GM19467 (cell line): ENCODE data around the gene KDELR1.

Experiments
- ATAC-seq: cut with Tn5 transposase; IDR thresholded peaks from one replicate; pipeline ENCODE4 v1.9.1; 2021; ENCODE audit warnings: mild to moderate bottlenecking, moderate library complexity; ENCODE audit not compliant: unreplicated experiment

Gene KDELR1

GRCh38 chr19:48391100-48392005 is at the start of gene KDELR1:
KDELR1 (minus strand) TSS chr19:48391551; CDS start chr19:48391358, 193 bp downstream.
- ATAC-seq: peak; percentile 68

GRCh38 chr19:48436586-48436985 is 45.2 kb upstream of the KDELR1 start:
- ATAC-seq: no peak

GRCh38 chr19:48433337-48433736 is 42.0 kb upstream of the KDELR1 start:
- no peak for ATAC-seq

- ATAC-seq: no peak
Observed at GRCh38 chr19:48428670-48429069, 37.3 kb upstream of the KDELR1 start.

GRCh38 chr19:48424694-48425219 is 33.4 kb upstream of the KDELR1 start:
- ATAC-seq: no peak

GRCh38 chr19:48421548-48421947 is 30.2 kb upstream of the KDELR1 start:
- ATAC-seq: no peak

GRCh38 chr19:48419158-48419920 is 28.0 kb upstream of the KDELR1 start:
- peak; percentile 61 for ATAC-seq

GRCh38 chr19:48418317-48419064 is 27.1 kb upstream of the KDELR1 start:
- ATAC-seq: no peak

- no peak for ATAC-seq
Observed at GRCh38 chr19:48417421-48417820, 26.1 kb upstream of the KDELR1 start.

GRCh38 chr19:48415806-48416221 is 24.5 kb upstream of the KDELR1 start:
- no peak for ATAC-seq

- ATAC-seq: no peak
Observed at GRCh38 chr19:48415395-48415794, 24.0 kb upstream of the KDELR1 start.

- ATAC-seq: no peak
Observed at GRCh38 chr19:48413879-48414587, 22.7 kb upstream of the KDELR1 start.

- no peak for ATAC-seq
Observed at GRCh38 chr19:48405850-48406249, 14.5 kb upstream of the KDELR1 start.

- no peak for ATAC-seq
Observed at GRCh38 chr19:48405010-48405659, 13.8 kb upstream of the KDELR1 start.

GRCh38 chr19:48403606-48404005 is 12.3 kb upstream of the KDELR1 start:
- no peak for ATAC-seq

GRCh38 chr19:48401287-48401686 is 9.9 kb upstream of the KDELR1 start:
- no peak for ATAC-seq

- no peak for ATAC-seq
Observed at GRCh38 chr19:48400018-48400742, 8.8 kb upstream of the KDELR1 start.

GRCh38 chr19:48398375-48399235 is 7.3 kb upstream of the KDELR1 start:
- ATAC-seq: no peak
